ENCODE measurements around the gene HDAC4. TPM values are rescaled to one million over a fixed set of nuclear protein-coding genes. Genes with fewer than 3 reads are reported as not detected.

HDAC4 gene
- total RNA-seq, 6 experiments from 2014 or later, result 7.4 to 13.0 (median 9.5) TPM

- DNase-seq, result no peak
- H3K4me3 Mint-ChIP-seq, result no peak overlapping the region
- H3K4me1 Mint-ChIP-seq (ENCODE audit: low read depth), result peaks cover 63% of the 10 kb centered on the region
- H3K36me3 Mint-ChIP-seq (ENCODE audit: low read depth), result no peaks in the 10 kb centered on the region
- no peaks in the 10 kb centered on the region for H3K9me3 Mint-ChIP-seq
- H3K27me3 Mint-ChIP-seq (ENCODE audit: insufficient read depth), result peaks cover 3% of the 10 kb centered on the region
- TF ChIP-seq CTCF (IDR thresholded peaks at IDR 0.05), result no peak
- H3K27ac Mint-ChIP-seq, result no peak overlapping the region
Observed at GRCh38 chr2:239223310-239224198, 177.3 kb downstream of the HDAC4 start.

GRCh38 chr2:239222706-239223309, 178.0 kb downstream of the HDAC4 start:
- Mint-ChIP-seq H3K4me1 (ENCODE audit: low read depth) (peaks cover 63% of the 10 kb centered on the region), H3K9me3 (no peaks in the 10 kb centered on the region), H3K4me3 (peak overlapping the region; percentile 80), H3K36me3 (ENCODE audit: low read depth) (no peaks in the 10 kb centered on the region), H3K27me3 (ENCODE audit: insufficient read depth) (peaks cover 3% of the 10 kb centered on the region), H3K27ac (peak overlapping the region; percentile 91)
- no peak for DNase-seq
- TF ChIP-seq CTCF (IDR thresholded peaks at IDR 0.05), result no peak

GRCh38 chr2:239222312-239222660, 178.5 kb downstream of the HDAC4 start:
- Mint-ChIP-seq H3K27ac (peak overlapping the region; percentile 91), H3K9me3 (no peaks in the 10 kb centered on the region), H3K36me3 (ENCODE audit: low read depth) (no peaks in the 10 kb centered on the region), H3K4me1 (ENCODE audit: low read depth) (peaks cover 60% of the 10 kb centered on the region), H3K4me3 (peak overlapping the region; percentile 80), H3K27me3 (ENCODE audit: insufficient read depth) (peaks cover 4% of the 10 kb centered on the region)
- peak; percentile 43 for DNase-seq
- TF ChIP-seq CTCF (IDR thresholded peaks at IDR 0.05), result no peak

- DNase-seq, result no peak
- Mint-ChIP-seq H3K4me3 (peak overlapping the region; percentile 24; the same call in 1 of the 2 replicates), H3K36me3 (ENCODE audit: low read depth) (no peaks in the 10 kb centered on the region), H3K27ac (peak overlapping the region; percentile 91), H3K9me3 (no peaks in the 10 kb centered on the region), H3K27me3 (ENCODE audit: insufficient read depth) (peaks cover 4% of the 10 kb centered on the region), H3K4me1 (ENCODE audit: low read depth) (peaks cover 55% of the 10 kb centered on the region)
- no peak for TF ChIP-seq CTCF (IDR thresholded peaks at IDR 0.05)
Observed at GRCh38 chr2:239220981-239221396, 179.8 kb downstream of the HDAC4 start.

GRCh38 chr2:239220341-239220740, 180.5 kb downstream of the HDAC4 start:
- H3K27me3 Mint-ChIP-seq (ENCODE audit: insufficient read depth), result peaks cover 4% of the 10 kb centered on the region
- peaks cover 49% of the 10 kb centered on the region for H3K4me1 Mint-ChIP-seq (ENCODE audit: low read depth)
- no peaks in the 10 kb centered on the region for H3K36me3 Mint-ChIP-seq (ENCODE audit: low read depth)
- no peak for TF ChIP-seq CTCF (IDR thresholded peaks at IDR 0.05)
- no peak overlapping the region for H3K4me3 Mint-ChIP-seq
- DNase-seq, result no peak
- peak overlapping the region; percentile 38 for H3K27ac Mint-ChIP-seq
- no peaks in the 10 kb centered on the region for H3K9me3 Mint-ChIP-seq
